DMS 273 (cell line): ENCODE results near the gene RAPGEF1.
"Not testable (repeated sequence)": the region's sequence is repeated elsewhere in the genome, so short reads cannot be mapped to it uniquely, and the experiment has no call there.

Source experiments
- DNase-seq: peaks from one replicate; lab custom pipeline; 2025; ENCODE audit not compliant: unreplicated experiment; lab: John Stamatoyannopoulos, UW

RAPGEF1 gene

GRCh38 chr9:131739959-131740648 is at the start of gene RAPGEF1:
RAPGEF1 (minus strand) TSS chr9:131740076; CDS start chr9:131739830, 246 bp downstream.
- peak; percentile 84 for DNase-seq

DNA sequence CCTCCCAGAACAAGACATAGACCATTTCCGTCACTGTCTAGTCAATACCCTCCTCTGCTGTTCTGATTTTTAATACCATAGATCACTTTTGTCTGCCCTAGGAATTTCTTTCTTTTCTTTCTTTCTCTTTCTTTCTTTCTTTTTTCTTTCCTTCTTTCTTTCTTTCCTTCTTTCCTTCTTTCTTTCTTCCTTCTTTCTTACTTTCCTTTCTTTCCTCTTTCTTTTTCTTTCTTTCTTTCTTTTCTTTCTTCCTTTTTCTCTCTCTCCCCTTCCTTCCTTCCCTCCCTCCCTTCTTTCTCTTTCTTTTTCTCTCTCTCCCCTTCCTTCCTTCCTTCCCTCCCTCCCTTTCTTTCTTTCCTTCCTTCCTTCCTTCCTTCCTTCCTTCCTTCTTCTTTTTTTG is 49.0 kb upstream of the RAPGEF1 start:
- DNase-seq = no peak

GRCh38 chr9:131787838-131788237 is 48.0 kb upstream of the RAPGEF1 start:
- no peak for DNase-seq

DNA sequence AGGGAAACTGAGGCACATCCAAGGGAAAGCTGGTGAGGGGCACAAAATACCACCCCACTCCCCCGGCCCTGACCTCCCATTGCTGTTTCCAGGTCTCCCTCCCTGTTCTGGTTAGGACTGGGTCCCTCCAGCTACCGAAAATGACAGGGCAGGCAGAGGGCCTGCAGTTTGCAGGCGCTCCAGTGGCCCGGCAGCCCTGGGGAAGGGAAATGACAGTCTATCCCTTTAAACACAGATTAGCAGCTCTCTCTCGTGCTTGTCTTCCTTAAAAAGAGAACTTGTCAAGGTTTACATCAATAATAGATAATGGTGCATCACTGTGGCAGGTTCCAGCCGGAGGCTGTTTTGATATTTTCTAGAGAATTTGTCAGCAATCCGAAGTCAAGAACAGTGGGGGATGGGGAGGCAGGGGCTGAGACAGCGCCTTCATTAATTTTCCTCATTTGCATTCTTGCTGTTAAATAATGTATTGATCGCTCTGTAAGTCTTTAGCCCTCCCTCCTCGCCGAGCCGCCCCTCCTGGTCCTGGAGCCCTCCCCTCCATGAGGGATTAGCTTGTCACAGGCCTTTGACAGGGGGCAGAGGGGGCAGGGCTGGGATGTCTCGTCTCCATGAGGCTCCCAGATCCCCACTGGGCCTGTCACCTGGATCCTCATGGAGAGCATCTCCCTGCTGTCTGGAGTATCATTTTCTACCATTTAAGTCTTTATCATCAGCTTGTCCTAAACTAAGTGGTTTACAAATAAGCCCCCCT is 45.0 kb upstream of the RAPGEF1 start:
- DNase-seq = no peak

DNA sequence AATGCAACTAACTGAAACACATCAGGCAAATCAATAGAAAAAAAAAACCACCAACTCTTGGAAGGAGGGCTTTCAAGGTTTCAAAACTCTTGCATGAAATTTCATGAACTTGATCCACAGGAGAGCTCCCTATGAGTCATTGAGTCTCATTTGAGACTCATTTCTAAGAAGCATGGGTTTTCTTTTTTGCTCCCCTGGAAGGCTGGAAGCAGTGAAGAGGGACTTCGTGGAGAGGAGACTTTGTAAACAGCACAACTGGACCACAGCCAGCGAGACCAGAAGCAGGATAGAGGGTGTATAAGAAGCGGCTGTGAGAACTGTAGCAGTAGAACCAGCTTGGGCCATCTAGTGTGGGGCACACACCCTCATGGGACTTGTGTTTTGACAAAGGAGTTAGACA is 41.2 kb upstream of the RAPGEF1 start:
- DNase-seq = no peak

DNA sequence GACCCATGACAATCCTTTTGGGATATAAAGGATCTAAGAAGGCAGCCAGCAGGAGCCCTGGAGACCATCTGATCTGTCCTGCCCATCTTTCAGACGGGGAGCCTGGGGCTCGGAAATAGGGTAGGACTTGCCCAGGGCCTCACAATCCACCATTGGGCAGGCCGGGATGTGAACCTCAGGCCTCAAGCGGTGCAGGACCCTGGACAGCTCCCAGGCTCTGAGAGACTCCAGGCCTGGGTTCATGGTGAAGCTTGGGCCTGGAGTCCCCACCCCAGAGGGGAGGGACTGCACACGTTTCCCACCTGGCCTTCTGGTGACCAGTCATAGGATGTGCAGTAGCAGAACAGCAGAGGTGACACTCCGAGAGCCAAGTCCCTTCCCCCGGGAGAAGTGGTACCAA is 36.6 kb upstream of the RAPGEF1 start:
- peak; percentile 38 for DNase-seq

GRCh38 chr9:131776036-131776435 is 36.2 kb upstream of the RAPGEF1 start:
- DNase-seq = no peak

GRCh38 chr9:131774636-131775035 is 34.8 kb upstream of the RAPGEF1 start:
- DNase-seq = no peak

DNA sequence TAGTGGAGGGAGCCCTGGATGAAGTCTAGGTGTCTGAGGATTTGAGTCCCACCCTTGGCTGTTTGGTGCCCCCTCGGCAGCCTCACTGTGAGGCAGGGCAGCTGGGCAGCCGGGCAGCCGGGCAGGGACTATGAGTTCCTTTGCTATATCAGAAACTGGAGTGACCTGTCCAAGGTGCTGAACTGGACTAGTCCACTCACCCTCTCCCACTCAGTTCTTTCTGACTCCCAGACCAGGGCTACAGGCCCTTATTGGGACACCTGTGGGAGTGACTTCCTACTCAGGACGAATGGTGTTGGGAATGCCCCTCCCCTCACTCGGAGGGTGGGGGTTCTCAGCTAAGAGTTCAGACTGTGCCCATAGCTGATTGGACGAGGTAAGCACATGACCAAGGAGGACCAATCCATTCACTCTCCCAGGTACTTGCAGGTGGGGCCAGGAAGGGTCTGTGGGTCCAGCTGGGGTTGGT is 34.1 kb upstream of the RAPGEF1 start:
- peak; percentile 55 for DNase-seq

DNA sequence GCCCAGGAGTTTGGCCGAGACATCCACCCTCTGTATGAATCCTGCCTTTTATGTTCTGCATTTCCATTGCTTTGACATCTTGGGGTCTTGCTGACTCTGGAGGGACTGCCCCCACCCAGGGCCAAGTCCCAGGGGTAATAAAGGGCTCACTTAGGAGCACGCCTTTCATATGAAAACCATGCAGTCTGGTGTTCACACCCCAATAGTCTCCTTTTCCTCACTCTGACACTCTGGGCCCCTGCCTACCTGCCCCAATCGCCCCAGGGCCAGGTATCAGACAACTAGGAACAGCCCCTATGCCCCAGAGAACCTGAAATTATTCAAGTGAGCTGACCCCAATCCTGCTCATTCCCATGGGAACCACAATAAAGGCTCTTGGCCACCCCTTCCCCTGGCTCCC is 33.1 kb upstream of the RAPGEF1 start:
- DNase-seq = no peak

GRCh38 chr9:131771646-131772045 is 31.8 kb upstream of the RAPGEF1 start:
- DNase-seq = no peak

DNA sequence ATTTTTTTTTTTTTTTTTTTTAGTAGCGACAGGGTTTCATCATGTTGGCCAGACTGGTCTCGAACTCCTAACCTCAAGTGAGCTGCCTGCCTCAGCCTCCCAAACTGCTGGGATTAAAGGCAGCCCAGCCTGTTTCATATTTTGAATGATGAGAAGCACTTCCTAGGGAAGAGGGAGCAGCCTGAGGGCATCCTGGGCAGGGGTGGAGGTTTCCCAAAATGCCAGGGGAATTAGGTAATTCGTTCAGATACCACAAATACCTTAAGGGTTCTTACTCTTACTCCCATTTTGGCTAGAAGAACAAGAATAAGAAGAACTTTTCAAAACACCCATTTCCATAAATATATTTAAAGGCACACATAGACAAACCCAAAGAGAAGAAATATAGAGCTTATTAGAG is 29.5 kb upstream of the RAPGEF1 start:
- no peak for DNase-seq

- DNase-seq = no peak
These were observed 24.7 kb upstream of the RAPGEF1 start for GRCh38 chr9:131764568-131764967.

DNA sequence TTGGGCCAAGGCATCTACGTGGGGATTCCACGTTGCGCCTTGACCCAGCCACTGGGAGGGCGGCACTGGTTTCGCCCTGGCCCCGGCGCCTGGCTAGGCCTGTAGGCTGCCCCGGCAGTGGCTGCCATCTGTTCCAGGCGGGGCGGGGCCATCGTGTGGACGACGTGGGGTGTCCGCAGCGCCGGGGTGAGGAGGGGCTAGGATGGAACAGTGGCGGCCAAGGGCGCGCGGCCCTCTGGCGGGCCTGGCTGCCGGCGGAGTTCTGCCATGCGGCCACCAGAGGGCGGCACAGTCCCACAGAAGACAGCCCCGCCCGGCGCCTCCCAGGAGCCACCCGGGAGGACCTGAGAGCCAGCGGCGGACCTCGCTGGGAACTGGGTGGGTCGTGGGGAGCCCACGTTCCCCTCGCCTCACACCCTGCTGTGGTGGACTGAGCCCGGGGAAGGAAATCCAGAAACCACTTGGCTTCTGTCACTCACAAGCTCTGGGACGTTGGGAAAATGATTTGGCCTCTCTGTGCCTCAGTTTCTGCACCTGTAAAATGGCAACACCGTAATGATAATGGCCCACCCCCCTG is 22.6 kb upstream of the RAPGEF1 start:
- peak; percentile 92 for DNase-seq

DNA sequence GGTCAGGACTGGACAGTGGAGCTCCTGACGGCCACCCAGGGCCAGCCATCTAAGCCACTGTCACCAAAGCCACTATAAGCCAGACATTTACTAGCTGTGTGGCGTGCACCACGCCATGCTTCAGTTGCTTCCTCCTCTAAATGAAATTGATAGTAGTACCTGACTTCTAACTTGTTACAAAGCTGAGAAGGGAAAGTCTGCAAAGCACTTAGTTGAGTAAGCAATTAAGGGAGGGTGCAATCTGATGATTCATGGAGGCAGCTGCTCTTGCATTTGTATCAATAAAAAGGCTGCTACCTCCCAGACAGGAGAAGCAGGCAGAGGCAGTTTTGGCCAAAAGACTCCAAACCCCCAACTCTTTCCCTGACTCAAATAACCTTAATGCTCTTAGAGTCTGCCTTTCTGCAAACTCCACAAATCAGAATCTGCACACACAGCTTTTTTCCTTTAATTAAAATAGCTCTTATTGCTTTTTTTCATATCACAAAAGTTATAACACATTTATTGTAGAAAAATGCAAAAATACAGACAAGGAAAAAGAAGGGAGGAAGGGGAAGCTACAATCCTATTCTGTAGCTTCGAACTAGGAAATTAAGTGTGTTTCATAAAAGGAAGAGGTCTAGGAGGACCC is 19.3 kb upstream of the RAPGEF1 start:
- DNase-seq = peak; percentile 41

GRCh38 chr9:131757549-131757948 is 17.7 kb upstream of the RAPGEF1 start:
- DNase-seq = no peak

DNA sequence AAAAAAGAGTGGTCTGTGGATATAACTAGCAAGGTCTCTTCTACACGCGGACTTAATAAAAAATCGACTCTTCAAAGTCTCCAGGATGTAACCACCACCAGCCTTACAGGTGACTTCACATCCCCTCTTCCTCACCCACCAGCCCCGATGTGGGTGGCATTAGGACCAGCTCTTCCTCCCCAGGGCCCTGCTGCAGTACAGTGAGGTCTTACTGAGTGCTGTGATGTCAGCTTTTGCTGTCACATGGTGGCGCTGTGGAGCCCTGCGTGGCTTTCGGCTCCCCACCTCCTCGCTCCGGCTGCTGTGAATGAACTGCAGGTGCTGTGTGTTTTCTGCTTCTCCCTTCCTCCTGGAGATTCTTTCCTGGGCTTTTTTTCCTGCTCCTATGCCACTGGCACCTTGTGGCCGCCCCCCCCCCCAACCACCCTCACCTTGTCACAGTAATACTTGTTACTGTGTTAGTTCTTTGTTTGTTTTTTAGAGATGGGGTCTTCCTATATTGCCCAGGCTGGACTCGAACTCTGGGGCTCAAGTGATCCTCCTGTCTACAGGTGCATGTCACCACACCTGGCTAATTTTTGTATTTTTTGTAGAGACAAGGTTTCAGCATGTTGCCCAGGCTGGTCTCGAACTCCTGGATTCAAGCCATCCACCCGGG is 15.8 kb upstream of the RAPGEF1 start:
- peak; percentile 89 for DNase-seq

DNA sequence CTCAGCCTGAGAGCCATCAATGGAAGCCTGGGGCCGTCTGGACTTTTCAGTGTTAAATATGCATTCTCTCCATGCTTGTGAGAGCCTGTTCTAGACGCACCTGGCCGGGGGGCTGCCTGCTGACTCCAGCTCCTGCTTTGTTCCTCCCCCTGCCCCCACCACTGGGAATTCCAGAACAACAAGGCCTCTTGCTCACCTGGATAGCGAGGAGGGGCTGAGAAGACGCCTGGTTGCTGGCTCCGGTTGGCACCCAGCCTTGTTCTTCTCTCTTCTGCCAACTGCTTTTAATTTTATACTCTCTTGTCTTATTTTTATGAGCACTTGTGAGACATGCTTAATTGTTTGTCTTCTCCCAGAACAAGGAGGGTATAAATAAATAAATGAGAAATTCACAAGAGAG is 15.0 kb upstream of the RAPGEF1 start:
- DNase-seq = no peak

GRCh38 chr9:131753751-131754150 is 13.9 kb upstream of the RAPGEF1 start:
- DNase-seq = not testable (repeated sequence)

GRCh38 chr9:131752231-131752884 is 12.5 kb upstream of the RAPGEF1 start:
- no peak for DNase-seq
